ENCODE measurements around the gene TMEM120B. TPM values are rescaled to one million over a fixed set of nuclear protein-coding genes. Genes with fewer than 3 reads are reported as not detected.

Gene TMEM120B
- total and polyA plus RNA-seq, 2 of the 13 experiments (the other 11 are each of a cell fraction or from before 2014, with no cell fraction given) = 7.1 to 12.9 TPM

GRCh38 chr12:121793838-121794533 is 81.4 kb downstream of the TMEM120B start (continued):
- TF ChIP-seq ZNF687 (CRISPR knock-in tag; IDR thresholded peaks at IDR 0.05) = peak; percentile 94
- TF ChIP-seq HMG20A (CRISPR knock-in tag; IDR thresholded peaks at IDR 0.05; ENCODE audit: borderline replicate concordance) = no peak; the same call in 1 of the 2 replicates
- peak; percentile 79 for TF ChIP-seq TBX2 (CRISPR knock-in tag; IDR thresholded peaks at IDR 0.05; ENCODE audit: borderline replicate concordance)
- TF ChIP-seq MAFF (IDR thresholded peaks at IDR 0.05; ENCODE audit: low read depth, low read length) = no peak
- peak; percentile 57; the same call in 1 of the 2 replicates for TF ChIP-seq ADNP (CRISPR knock-in tag; IDR thresholded peaks at IDR 0.05)
- no peak for TF ChIP-seq ATF7 (IDR thresholded peaks at IDR 0.05)
- no peak; the same call in 1 of the 2 replicates for TF ChIP-seq ATF7 (CRISPR knock-in tag; IDR thresholded peaks at IDR 0.05)
- TF ChIP-seq, protein P1, sequence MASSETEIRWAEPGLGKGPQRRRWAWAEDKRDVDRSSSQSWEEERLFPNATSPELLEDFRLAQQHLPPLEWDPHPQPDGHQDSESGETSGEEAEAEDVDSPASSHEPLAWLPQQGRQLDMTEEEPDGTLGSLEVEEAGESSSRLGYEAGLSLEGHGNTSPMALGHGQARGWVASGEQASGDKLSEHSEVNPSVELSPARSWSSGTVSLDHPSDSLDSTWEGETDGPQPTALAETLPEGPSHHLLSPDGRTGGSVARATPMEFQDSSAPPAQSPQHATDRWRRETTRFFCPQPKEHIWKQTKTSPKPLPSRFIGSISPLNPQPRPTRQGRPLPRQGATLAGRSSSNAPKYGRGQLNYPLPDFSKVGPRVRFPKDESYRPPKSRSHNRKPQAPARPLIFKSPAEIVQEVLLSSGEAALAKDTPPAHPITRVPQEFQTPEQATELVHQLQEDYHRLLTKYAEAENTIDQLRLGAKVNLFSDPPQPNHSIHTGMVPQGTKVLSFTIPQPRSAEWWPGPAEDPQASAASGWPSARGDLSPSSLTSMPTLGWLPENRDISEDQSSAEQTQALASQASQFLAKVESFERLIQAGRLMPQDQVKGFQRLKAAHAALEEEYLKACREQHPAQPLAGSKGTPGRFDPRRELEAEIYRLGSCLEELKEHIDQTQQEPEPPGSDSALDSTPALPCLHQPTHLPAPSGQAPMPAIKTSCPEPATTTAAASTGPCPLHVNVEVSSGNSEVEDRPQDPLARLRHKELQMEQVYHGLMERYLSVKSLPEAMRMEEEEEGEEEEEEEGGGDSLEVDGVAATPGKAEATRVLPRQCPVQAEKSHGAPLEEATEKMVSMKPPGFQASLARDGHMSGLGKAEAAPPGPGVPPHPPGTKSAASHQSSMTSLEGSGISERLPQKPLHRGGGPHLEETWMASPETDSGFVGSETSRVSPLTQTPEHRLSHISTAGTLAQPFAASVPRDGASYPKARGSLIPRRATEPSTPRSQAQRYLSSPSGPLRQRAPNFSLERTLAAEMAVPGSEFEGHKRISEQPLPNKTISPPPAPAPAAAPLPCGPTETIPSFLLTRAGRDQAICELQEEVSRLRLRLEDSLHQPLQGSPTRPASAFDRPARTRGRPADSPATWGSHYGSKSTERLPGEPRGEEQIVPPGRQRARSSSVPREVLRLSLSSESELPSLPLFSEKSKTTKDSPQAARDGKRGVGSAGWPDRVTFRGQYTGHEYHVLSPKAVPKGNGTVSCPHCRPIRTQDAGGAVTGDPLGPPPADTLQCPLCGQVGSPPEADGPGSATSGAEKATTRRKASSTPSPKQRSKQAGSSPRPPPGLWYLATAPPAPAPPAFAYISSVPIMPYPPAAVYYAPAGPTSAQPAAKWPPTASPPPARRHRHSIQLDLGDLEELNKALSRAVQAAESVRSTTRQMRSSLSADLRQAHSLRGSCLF (CRISPR knock-in tag; IDR thresholded peaks at IDR 0.05; ENCODE audit: borderline replicate concordance) = no peak
- peak; percentile 83 for TF ChIP-seq RBFOX2 (IDR thresholded peaks at IDR 0.05; ENCODE audit: low read depth, low read length)
- TF ChIP-seq EED (CRISPR knock-in tag; IDR thresholded peaks at IDR 0.05) = peak; percentile 38; the same call in 1 of the 2 replicates
- TF ChIP-seq ZNF318 (CRISPR knock-in tag; IDR thresholded peaks at IDR 0.05) = no peak
